HCT116 (cell line): ENCODE data around the gene CASP1. TPM values are rescaled to one million over a fixed set of nuclear protein-coding genes. Genes with fewer than 3 reads are reported as not detected.

Experiments used
- ATAC-seq: fragments of 200-7000 bp; cut with Tn5 transposase; 2 replicates; pipeline ENCODE4 v1.9.1; 2020; ENCODE audit warnings: mild to moderate bottlenecking, moderate library complexity
- BruUV-seq: library from RNA; stranded (reverse); fragments of 400-500 nt; replicated peaks from 2 replicates; lab custom pipeline; 2021; lab: Mats Ljungman, UMichigan
- CTCF ChIA-PET: fragments of 300-600 bp; sonication (Branson Sonifier 250); formaldehyde crosslinking; loops from one replicate; lab custom pipeline; 2021; ENCODE audit warnings: antibody characterized with exemption; lab: Charles Lee
- POLR2A ChIA-PET: fragments of 300-600, 350-600 bp; sonication (Branson Sonifier 250); formaldehyde crosslinking; loops from one replicate; lab custom pipeline; 2021; ENCODE audit warnings: antibody characterized with exemption; lab: Charles Lee
- RAD21 ChIA-PET, 2 experiments: fragments of 300-600 bp; sonication (Branson Sonifier 250); formaldehyde crosslinking; loops; one replicate each; lab custom pipeline; 2023; ENCODE audit warnings: low total read pairs in 2 of 2; ENCODE audit not compliant: uncharacterized antibody in 2 of 2, unreplicated experiment in 2 of 2, low non-redundant PET in 1 of 2; lab: Charles Lee
- DNase-seq: peaks from one replicate; pipeline ENCODE4 v3.0.0-alpha.2; 2010; ENCODE audit warnings: low read depth, low spot score
- H2AFZ ChIP-seq: fragments of 200-600 bp; shearing (Covaris generic), sonication (generic); 2 replicates; pipeline ENCODE4 v1.6.1; 2017; ENCODE audit warnings: low read depth, mixed run types, mixed read lengths, antibody characterized with exemption, low read length; ENCODE audit not compliant: poor library complexity, severe bottlenecking
- H3K27ac ChIP-seq: 2 replicates; pipeline ENCODE4 v1.5.1; 2012; ENCODE audit warnings: low read depth, low read length
- H3K27me3 ChIP-seq: fragments of 200-600 bp; sonication (generic); 2 replicates; pipeline ENCODE4 v1.6.1; 2016; ENCODE audit warnings: mixed run types, low read length, mixed read lengths; ENCODE audit not compliant: insufficient read depth
- H3K36me3 ChIP-seq, 2 experiments: fragments of 200-500 bp in 1 of 2; fragments of 200-600 bp in 1 of 2; sonication (Bioruptor generic) in 1 of 2; sonication (generic) in 1 of 2; 2 replicates each; pipeline versions ENCODE4 v1.5.1 to v1.6.1; 2014 to 2016; ENCODE audit warnings: low read length in 2 of 2, inconsistent platforms in 1 of 2, mixed read lengths in 1 of 2, mixed run types in 1 of 2; ENCODE audit not compliant: insufficient read depth in 2 of 2, control insufficient read depth in 1 of 2
- H3K4me1 ChIP-seq, 2 experiments: fragments of 200-600 bp in 1 of 2; sonication (generic) in 1 of 2; 2 replicates each; pipeline versions ENCODE4 v1.5.1 to v1.6.1; 2012 to 2017; ENCODE audit warnings: low read length in 2 of 2, inconsistent platforms in 1 of 2, mild to moderate bottlenecking in 1 of 2, mixed read lengths in 1 of 2, mixed run types in 1 of 2, moderate library complexity in 1 of 2; ENCODE audit not compliant: insufficient read depth in 2 of 2, control insufficient read depth in 1 of 2
- H3K4me2 ChIP-seq: fragments of 200-600 bp; sonication (generic); 2 replicates; pipeline ENCODE4 v1.6.1; 2017; ENCODE audit warnings: mixed run types, low read length, mixed read lengths
- H3K4me3 ChIP-seq, 2 experiments: fragments of 200-600 bp in 1 of 2; sonication (generic) in 1 of 2; replicated peaks in 1 of 2; 2 replicates each; pipeline ENCODE4 v1.5.1; 2011 to 2016; ENCODE audit warnings: low read length in 2 of 2, control low read depth in 1 of 2, low read depth in 1 of 2, mild to moderate bottlenecking in 1 of 2, mixed read lengths in 1 of 2, mixed run types in 1 of 2
- H3K79me2 ChIP-seq: fragments of 200-600 bp; sonication (generic); 2 replicates; pipeline ENCODE4 v1.6.1; 2017; ENCODE audit warnings: mild to moderate bottlenecking, mixed run types, low read length, moderate library complexity, mixed read lengths; ENCODE audit not compliant: insufficient read depth
- H3K9ac ChIP-seq: fragments of 200-600 bp; sonication (generic); 2 replicates; pipeline ENCODE4 v1.6.1; 2016; ENCODE audit warnings: low read length, mixed read lengths
- H3K9me2 ChIP-seq: fragments of 200-600 bp; sonication (generic), shearing (Covaris generic); 2 replicates; pipeline ENCODE4 v1.6.1; 2017; ENCODE audit warnings: mixed run types, mild to moderate bottlenecking, moderate library complexity; ENCODE audit not compliant: insufficient read depth
- H3K9me3 ChIP-seq, 2 experiments: fragments of 200-500 bp in 1 of 2; fragments of 200-600 bp in 1 of 2; sonication (Bioruptor generic) in 1 of 2; sonication (generic) in 1 of 2; 2 replicates each; pipeline ENCODE4 v1.6.1; 2014 to 2017; ENCODE audit warnings: low read length in 2 of 2, mixed read lengths in 2 of 2, inconsistent platforms in 1 of 2, low read depth in 1 of 2, mild to moderate bottlenecking in 1 of 2, mixed run types in 1 of 2, moderate library complexity in 1 of 2; ENCODE audit not compliant: control insufficient read depth in 1 of 2, insufficient read depth in 1 of 2
- H4K20me1 ChIP-seq: fragments of 200-600 bp; sonication (generic), shearing (Covaris generic); 2 replicates; pipeline ENCODE4 v1.6.1; 2017; ENCODE audit warnings: mixed run types, mild to moderate bottlenecking, moderate library complexity; ENCODE audit not compliant: insufficient read depth
- ATF3 ChIP-seq: IDR thresholded peaks from 2 replicates; pipeline ENCODE4 v1.6.1; 2012
- CBX3 ChIP-seq: IDR thresholded peaks from 2 replicates; pipeline ENCODE4 v1.6.1; 2012; ENCODE audit warnings: low read depth
- CEBPB ChIP-seq: IDR thresholded peaks from 2 replicates; pipeline ENCODE4 v1.6.1; 2012; ENCODE audit warnings: low read depth
- EGR1 ChIP-seq: IDR thresholded peaks from 2 replicates; pipeline ENCODE4 v1.6.1; 2012; ENCODE audit warnings: low read depth
- ELF1 ChIP-seq: IDR thresholded peaks from 2 replicates; pipeline ENCODE4 v1.6.1; 2012; ENCODE audit warnings: low read depth, borderline replicate concordance
- EZH2phosphoT487 ChIP-seq: fragments of 200-600 bp; IDR thresholded peaks from 2 replicates; pipeline ENCODE4 v1.6.1; 2018; ENCODE audit warnings: antibody characterized with exemption, borderline replicate concordance
- MAX ChIP-seq: IDR thresholded peaks from 2 replicates; pipeline ENCODE4 v1.6.1; 2012
- POLR2AphosphoS5 ChIP-seq: IDR thresholded peaks from 2 replicates; pipeline ENCODE4 v1.6.1; 2011; ENCODE audit warnings: mild to moderate bottlenecking, low read depth, low read length, moderate library complexity
- SIN3A ChIP-seq: IDR thresholded peaks from 2 replicates; pipeline ENCODE4 v1.6.1; 2012; ENCODE audit warnings: low read depth
- SP1 ChIP-seq: IDR thresholded peaks from 2 replicates; pipeline ENCODE4 v1.6.1; 2012; ENCODE audit warnings: low read depth
- SRF ChIP-seq: IDR thresholded peaks from 2 replicates; pipeline ENCODE4 v1.6.1; 2012; ENCODE audit warnings: low read depth
- TCF7L2 ChIP-seq: IDR thresholded peaks from 2 replicates; pipeline ENCODE4 v1.7.0; 2011; ENCODE audit warnings: borderline replicate concordance, inconsistent platforms; ENCODE audit not compliant: insufficient read depth, insufficient read length; ENCODE audit errors: extremely low read depth
- YY1 ChIP-seq: IDR thresholded peaks from 2 replicates; pipeline ENCODE4 v1.6.1; 2011; ENCODE audit warnings: low read length, low read depth, moderate library complexity, mild to moderate bottlenecking; ENCODE audit not compliant: insufficient replicate concordance; ENCODE audit errors: extremely low read depth
- ZFX ChIP-seq: fragments of 450-650 bp; IDR thresholded peaks from 2 replicates; pipeline ENCODE4 v1.6.1; 2017
- ZNF274 ChIP-seq: fragments of 200-500 bp; sonication (Bioruptor generic); IDR thresholded peaks from 2 replicates; pipeline ENCODE4 v1.6.1; 2014; ENCODE audit warnings: mild to moderate bottlenecking, low read depth, low read length, inconsistent platforms
- intact Hi-C: fragments of 100-400 bp; cut with micrococcal nuclease; formaldehyde crosslinking; loops from 2 replicates; pipeline ENCODE4 v1.10.0; 2022
- total RNA-seq: library from RNA; stranded (reverse); gene quantifications from one replicate; pipeline ENCODE4 v1.2.1, GENCODE V29; 2021; ENCODE audit not compliant: unreplicated experiment
- TF ChIP-seq, protein P1 (sequence below): IDR thresholded peaks from 2 replicates; pipeline ENCODE4 v1.6.1; 2011; ENCODE audit warnings: mild to moderate bottlenecking, low read length, moderate library complexity; ENCODE audit not compliant: insufficient replicate concordance; ENCODE audit errors: extremely low read depth
- TF ChIP-seq, protein P2 (sequence below): IDR thresholded peaks from 2 replicates; pipeline ENCODE4 v1.6.1; 2012; ENCODE audit warnings: low read depth

Gene CASP1
- total RNA-seq, 1 experiment from 2014 or later: not detected

DNA sequence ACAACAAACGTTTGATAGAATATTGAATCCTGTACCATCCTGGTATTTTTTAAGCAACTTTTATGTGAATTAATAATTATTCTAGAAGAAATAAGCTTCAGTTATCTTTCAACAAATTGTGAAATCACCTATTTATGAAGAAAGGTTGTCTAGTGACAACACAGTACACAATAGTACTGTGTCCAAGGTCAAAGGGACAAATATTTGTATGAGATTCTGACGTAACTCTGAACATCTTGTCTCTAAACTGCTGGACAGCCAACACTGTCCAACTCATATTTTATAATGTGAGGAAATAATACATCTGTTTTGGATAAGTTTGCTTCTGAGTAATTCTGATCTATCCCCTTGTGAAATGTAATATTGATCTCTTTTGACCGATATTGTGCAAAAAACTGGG is 30.9 kb downstream of the CASP1 start:
- CTCF ChIA-PET: no interaction called here
- Histone ChIP-seq H3K27ac (no peak overlapping the region), H3K9ac (no peak overlapping the region), H3K36me3 (no peaks in the 10 kb centered on the region), H3K4me3 (no peak overlapping the region), H3K79me2 (no peaks in the 10 kb centered on the region), H3K27me3 (no peaks in the 10 kb centered on the region), H3K9me2 (no peaks in the 10 kb centered on the region), H3K4me1 (peaks cover 0 to 12% of the 10 kb centered on the region in 2 experiments; a peak in 2 of 4 replicates), H3K4me2 (no peak overlapping the region), H2AFZ (no peak overlapping the region), H4K20me1 (no peaks in the 10 kb centered on the region), H3K9me3 (no peaks in the 10 kb centered on the region)
- no peak for TF ChIP-seq YY1
- no peak for TF ChIP-seq TCF7L2
- TF ChIP-seq, protein P1, sequence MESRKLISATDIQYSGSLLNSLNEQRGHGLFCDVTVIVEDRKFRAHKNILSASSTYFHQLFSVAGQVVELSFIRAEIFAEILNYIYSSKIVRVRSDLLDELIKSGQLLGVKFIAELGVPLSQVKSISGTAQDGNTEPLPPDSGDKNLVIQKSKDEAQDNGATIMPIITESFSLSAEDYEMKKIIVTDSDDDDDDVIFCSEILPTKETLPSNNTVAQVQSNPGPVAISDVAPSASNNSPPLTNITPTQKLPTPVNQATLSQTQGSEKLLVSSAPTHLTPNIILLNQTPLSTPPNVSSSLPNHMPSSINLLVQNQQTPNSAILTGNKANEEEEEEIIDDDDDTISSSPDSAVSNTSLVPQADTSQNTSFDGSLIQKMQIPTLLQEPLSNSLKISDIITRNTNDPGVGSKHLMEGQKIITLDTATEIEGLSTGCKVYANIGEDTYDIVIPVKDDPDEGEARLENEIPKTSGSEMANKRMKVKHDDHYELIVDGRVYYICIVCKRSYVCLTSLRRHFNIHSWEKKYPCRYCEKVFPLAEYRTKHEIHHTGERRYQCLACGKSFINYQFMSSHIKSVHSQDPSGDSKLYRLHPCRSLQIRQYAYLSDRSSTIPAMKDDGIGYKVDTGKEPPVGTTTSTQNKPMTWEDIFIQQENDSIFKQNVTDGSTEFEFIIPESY: no peak
- TF ChIP-seq POLR2AphosphoS5: no peak
- no peak for TF ChIP-seq EGR1
- intact Hi-C loops: no loop called here
- POLR2A ChIA-PET: no interaction called here
- RAD21 ChIA-PET: no interaction called here
- BruUV-seq: no TSS peak
- ATAC-seq: no peak
- DNase-seq: no peak

- Histone ChIP-seq H3K9me2 (no peaks in the 10 kb centered on the region), H3K9me3 (no peaks in the 10 kb centered on the region), H3K4me1 (peaks cover 0 to 12% of the 10 kb centered on the region in 2 experiments; a peak in 2 of 4 replicates), H3K27ac (no peak overlapping the region), H3K4me2 (no peak overlapping the region), H2AFZ (no peak overlapping the region), H3K36me3 (no peaks in the 10 kb centered on the region), H4K20me1 (no peaks in the 10 kb centered on the region), H3K4me3 (no peak overlapping the region), H3K9ac (no peak overlapping the region), H3K27me3 (no peaks in the 10 kb centered on the region), H3K79me2 (no peaks in the 10 kb centered on the region)
- intact Hi-C loops: no loop called here
- CTCF ChIA-PET: no interaction called here
- POLR2A ChIA-PET: no interaction called here
- RAD21 ChIA-PET: no interaction called here
- no peak for DNase-seq
- ATAC-seq: no peak
- BruUV-seq: no TSS peak
- TF ChIP-seq ZFX (no peak), CEBPB (no peak), ELF1 (no peak), SRF (no peak), ZNF274 (no peak), SP1 (no peak), MAX (no peak), EZH2phosphoT487 (no peak), CBX3 (no peak), SIN3A (no peak), YY1 (no peak), ATF3 (no peak)
- TF ChIP-seq, protein P2, sequence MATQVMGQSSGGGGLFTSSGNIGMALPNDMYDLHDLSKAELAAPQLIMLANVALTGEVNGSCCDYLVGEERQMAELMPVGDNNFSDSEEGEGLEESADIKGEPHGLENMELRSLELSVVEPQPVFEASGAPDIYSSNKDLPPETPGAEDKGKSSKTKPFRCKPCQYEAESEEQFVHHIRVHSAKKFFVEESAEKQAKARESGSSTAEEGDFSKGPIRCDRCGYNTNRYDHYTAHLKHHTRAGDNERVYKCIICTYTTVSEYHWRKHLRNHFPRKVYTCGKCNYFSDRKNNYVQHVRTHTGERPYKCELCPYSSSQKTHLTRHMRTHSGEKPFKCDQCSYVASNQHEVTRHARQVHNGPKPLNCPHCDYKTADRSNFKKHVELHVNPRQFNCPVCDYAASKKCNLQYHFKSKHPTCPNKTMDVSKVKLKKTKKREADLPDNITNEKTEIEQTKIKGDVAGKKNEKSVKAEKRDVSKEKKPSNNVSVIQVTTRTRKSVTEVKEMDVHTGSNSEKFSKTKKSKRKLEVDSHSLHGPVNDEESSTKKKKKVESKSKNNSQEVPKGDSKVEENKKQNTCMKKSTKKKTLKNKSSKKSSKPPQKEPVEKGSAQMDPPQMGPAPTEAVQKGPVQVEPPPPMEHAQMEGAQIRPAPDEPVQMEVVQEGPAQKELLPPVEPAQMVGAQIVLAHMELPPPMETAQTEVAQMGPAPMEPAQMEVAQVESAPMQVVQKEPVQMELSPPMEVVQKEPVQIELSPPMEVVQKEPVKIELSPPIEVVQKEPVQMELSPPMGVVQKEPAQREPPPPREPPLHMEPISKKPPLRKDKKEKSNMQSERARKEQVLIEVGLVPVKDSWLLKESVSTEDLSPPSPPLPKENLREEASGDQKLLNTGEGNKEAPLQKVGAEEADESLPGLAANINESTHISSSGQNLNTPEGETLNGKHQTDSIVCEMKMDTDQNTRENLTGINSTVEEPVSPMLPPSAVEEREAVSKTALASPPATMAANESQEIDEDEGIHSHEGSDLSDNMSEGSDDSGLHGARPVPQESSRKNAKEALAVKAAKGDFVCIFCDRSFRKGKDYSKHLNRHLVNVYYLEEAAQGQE: no peak
These were observed 31.8 kb downstream of the CASP1 start for GRCh38 chr11:105003151-105003550.
